SW480 (cell line): Measurements from ENCODE around the gene C12orf75.
"Not testable (repeated sequence)": the region's sequence is repeated elsewhere in the genome, so short reads cannot be mapped to it uniquely, and the experiment has no call there.

Experiments used
- DNase-seq: peaks from one replicate; pipeline ENCODE4 v3.0.0-alpha.2; 2016; ENCODE audit warnings: low spot score

The C12orf75 gene

GRCh38 chr12:105336411-105336810, 5.9 kb downstream of the C12orf75 start:
- no peak for DNase-seq

GRCh38 chr12:105337391-105337790, 6.9 kb downstream of the C12orf75 start:
- no peak for DNase-seq

GRCh38 chr12:105338966-105339365, 8.5 kb downstream of the C12orf75 start:
- no peak for DNase-seq

DNA sequence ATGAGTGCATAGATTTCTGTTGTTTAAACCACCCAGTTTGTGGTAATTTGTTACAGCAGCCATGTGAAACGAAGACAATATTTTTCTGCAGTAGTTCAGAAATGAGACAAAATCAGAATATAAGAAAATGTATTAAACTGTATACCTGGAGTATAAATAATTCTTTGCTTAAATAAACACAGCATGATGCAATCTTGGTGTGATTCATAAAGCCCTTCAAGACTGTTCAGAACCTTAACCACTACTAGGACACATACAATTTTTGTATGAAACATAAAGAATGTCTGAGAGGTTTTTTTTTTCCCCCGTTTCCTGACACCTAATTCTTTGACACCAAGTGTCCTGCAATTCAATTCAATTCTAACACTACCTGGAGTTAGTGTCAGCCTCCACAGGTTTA, 10.5 kb downstream of the C12orf75 start:
- no peak for DNase-seq

DNA sequence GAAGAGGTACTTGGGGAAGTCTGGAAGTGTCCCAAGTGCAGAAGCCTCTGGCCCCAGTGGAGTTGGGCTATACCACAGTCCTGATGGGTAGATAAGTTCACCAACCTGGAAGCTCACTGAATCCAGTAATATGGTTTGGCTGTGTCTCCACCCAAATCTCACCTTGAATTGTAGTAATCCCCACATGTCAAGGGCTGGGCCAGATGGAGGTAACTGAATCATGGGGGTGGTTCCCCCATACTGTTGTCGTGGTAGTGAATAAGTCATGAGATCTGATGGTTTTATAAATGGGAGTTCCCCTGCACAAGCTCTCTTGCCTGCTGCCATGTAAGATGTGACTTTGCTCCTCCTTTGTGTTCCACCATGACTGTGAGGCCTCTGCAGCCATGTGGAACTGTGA, 11.1 kb downstream of the C12orf75 start:
- DNase-seq, result not testable (repeated sequence)

DNA sequence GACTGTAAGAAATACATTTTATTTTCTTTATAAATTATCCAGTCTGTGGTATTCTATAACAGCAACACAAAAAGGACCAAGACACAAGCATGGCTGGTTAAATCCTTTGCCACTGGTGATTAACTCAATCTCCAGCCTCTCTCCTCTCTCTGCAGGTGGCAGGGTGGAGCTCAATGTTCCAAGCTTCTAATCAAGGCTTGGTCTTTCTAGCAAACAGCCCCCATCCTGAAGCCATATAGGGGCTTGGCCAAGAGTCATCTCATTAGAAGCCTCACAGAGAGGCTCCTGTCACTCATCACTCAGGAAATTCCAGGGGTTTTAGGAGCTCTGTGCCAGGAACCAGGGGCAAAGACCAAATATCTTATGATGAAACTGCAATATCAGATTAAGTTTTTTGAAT, 12.0 kb downstream of the C12orf75 start:
- DNase-seq, result no peak

- DNase-seq, result no peak
These were observed 13.3 kb downstream of the C12orf75 start for GRCh38 chr12:105343836-105344235.

DNA sequence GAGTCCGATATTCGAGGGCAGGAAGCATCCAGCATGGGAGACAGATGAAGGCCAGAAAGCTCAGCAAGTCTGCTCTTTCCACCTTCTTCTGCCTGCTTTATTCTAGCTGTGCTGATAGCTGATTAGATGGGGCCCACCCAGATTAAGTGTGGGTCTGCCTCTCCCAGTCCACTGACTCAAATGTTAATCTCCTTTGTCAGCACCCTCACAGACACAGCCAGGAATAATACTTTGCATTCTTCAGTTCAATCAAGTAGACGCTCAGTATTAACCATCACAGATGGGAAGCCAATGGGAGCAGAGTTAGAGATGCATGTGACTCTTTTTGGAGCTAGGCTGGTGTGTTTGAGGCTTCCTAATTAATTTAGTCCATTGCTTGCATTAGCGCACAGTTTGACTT, 17.0 kb downstream of the C12orf75 start:
- DNase-seq, result no peak

DNA sequence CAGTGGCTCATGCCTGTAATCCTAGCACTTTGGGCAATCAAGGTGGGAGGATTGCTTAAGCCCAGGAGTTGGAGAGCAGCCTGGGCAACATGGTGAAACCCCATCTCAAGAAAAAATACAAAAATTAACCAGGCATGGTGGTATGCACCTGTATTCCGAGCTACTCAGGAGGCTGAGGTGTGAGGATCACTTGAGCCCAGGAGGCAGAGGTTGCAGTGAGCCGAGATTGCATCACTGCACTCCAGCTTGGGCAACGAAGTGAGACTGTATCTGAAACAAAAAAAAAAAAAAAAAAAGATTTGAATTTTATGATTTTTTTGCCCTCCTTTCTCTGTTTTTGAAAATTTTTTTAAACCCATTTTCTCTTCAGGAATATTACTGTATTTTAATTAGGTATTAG, 17.7 kb downstream of the C12orf75 start:
- DNase-seq, result no peak

DNA sequence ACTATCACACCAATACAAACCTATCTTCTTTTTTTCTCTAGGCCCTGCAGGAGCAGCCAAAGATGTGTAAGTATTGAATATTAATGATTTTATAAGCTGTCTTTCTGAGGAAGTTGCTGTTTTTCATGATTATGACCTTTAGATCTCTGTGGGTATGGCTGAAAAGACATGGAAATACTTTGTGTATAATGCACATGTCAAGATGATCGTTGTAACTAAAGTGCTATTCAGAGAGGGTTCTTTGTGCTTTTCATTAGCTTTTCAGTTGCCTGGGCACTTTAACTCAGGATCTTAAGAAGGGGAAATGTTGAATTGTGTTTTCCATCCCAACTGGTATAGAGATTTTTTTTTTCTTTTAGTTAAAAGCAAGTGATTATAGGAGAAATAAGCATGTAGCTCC, 18.1 kb downstream of the C12orf75 start:
- no peak for DNase-seq

DNA sequence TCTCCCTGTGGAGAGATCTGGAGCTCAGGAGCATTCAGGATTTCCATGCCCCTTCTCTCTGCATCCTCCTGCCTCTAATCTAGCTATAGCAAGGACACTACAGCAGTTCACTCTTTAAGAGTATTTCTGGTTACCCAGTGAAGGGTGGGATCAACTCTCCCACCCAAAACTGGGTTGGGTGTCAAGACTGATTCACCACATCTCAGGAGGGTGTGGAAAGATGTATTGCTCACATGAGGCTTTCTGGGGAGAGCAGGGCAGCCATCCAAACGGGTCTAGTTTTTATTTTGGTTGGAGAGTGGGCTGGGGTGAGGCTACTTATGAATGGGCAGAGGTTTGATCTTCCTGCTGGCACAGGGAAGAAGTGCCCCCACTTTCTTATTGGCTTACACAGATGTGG, 18.6 kb downstream of the C12orf75 start:
- DNase-seq, result no peak

DNA sequence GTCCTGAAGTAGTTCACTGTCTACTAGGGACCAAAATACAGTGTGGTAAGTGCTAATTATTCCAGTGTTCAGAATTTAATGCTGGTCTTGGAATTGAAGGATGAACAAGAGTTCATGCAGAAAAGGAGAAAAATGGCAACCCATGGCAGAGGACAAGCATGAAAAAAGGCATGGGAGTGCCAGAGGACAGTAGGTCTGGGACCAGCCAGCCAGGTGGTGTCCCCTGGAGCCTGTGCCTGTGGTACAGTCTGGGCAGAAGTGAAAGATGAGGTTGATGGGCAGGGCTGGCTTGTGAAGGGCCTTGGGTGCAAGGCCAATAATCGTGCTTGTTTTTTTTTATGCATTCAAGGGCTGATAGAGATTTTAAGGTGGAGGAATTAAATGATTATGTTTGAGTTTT, 21.0 kb downstream of the C12orf75 start:
- no peak for DNase-seq

GRCh38 chr12:105352052-105352451, 21.6 kb downstream of the C12orf75 start:
- no peak for DNase-seq

GRCh38 chr12:105352940-105353635, 22.6 kb downstream of the C12orf75 start:
- DNase-seq, result no peak

- peak; percentile 52 for DNase-seq
These were observed 25.3 kb downstream of the C12orf75 start for GRCh38 chr12:105355752-105356151.

DNA sequence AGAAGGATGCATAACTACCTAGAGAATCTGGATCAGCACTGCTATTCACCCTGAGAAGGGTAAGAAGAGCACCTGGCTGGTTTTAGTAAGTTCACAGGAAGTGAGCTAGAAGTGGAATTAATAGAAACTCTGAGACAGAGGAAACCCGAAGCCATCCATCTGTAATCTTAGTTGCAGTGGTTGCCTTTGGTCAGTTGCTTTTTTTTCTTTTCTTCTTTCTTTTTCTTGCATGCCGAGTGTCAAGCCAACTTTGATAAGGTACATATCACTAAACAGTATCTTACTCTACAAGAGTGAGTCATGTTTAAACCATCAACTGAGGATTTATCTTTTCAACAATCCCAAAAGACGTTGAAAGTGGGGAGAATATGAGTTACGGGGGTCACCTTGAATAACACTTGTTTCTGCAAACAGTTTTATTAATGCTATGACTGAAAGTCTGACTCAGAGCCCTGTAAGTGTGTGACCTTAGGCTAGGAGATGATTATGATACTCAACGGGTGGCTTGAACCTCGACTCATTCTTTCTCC, 26.7 kb downstream of the C12orf75 start:
- no peak for DNase-seq

DNA sequence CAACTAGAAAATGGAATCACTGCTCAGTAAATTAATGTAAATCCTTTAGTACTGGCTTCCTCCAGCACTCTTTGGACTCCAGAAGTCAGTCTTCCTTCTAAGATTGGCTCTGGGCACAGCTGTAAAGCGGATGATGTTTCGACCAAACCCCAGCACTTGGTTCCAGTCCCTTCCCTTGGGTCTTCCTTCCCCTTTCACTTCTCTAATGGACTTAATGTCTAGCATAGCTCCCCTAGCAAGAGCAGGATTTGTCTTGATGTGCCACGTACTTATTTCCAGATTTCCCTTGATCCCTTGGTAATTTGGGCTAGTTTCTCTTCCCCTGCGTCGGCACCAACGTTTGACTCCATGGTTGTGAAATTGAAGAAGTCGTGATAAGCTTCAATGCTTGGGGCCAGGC, 28.3 kb downstream of the C12orf75 start:
- no peak for DNase-seq

DNA sequence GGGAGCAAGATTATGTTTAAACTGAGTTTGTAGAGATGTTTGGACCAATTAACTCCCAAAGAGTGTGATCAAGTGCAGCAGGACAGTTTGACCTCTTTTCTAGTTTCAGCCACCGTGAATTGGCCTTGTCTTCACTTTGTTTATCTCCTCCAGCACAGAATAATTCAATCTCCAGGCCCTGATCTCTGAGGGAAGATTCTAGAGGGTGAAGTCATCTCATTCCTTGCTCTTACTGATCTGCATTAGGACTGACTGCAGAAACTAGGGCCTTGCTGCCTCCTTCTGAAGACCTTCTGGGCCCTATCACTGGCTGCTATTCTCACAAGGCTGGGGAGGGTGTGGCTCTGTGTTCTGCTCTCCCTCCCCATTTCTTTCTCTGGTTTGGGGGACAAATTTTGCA, 29.4 kb downstream of the C12orf75 start:
- DNase-seq, result no peak

- no peak for DNase-seq
These were observed 33.4 kb downstream of the C12orf75 start for GRCh38 chr12:105363890-105364289.

- no peak for DNase-seq
These were observed 34.7 kb downstream of the C12orf75 start for GRCh38 chr12:105365231-105365630.

GRCh38 chr12:105368047-105368646, 37.7 kb downstream of the C12orf75 start:
- no peak for DNase-seq

GRCh38 chr12:105369014-105369413, 38.5 kb downstream of the C12orf75 start:
- no peak for DNase-seq

DNA sequence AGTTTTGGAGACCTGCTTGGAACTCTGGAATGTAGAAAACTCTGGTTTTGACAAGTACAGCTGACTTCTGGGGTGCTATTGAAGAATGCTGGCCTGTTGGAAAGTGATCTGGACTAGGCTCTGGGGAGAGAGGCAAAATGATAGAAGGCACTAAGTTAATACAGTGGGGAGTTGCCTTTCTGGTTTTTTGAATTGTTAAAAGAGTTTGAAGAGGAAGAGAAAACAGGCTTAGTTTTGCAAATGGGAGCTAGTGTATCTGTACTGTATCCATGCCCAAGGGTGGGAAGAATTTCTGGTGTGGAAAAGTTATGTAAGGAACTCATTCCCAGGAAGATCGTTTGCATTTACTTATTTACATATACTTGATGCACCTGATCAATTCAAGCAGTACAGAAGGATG, 43.8 kb downstream of the C12orf75 start:
- DNase-seq, result no peak

GRCh38 chr12:105377077-105377476, 46.6 kb downstream of the C12orf75 start:
- no peak for DNase-seq
